ENCODE measurements around the gene TENM3.

- TF ChIP-seq ZNF792 (tag by site-specific recombination; IDR thresholded peaks at IDR 0.05) (no peak), SALL2 (tag by site-specific recombination; IDR thresholded peaks at IDR 0.05; ENCODE audit: borderline replicate concordance) (no peak), ZNF530 (tag by site-specific recombination; IDR thresholded peaks at IDR 0.05; ENCODE audit: low read depth) (no peak), ZNF239 (tag by site-specific recombination; IDR thresholded peaks at IDR 0.05) (no peak), ZNF174 (tag by site-specific recombination; IDR thresholded peaks at IDR 0.05) (no peak), CTCF (tag by site-specific recombination; IDR thresholded peaks at IDR 0.05) (no peak), ZNF629 (tag by site-specific recombination; IDR thresholded peaks at IDR 0.05) (no peak), ZNF785 (tag by site-specific recombination; IDR thresholded peaks at IDR 0.05) (no peak), ZNF670 (tag by site-specific recombination; IDR thresholded peaks at IDR 0.05; ENCODE audit: low read depth) (no peak), ZNF202 (tag by site-specific recombination; IDR thresholded peaks at IDR 0.05; ENCODE audit: borderline replicate concordance) (no peak), ZNF404 (tag by site-specific recombination; IDR thresholded peaks at IDR 0.05) (no peak)
- TF ChIP-seq, protein P1, sequence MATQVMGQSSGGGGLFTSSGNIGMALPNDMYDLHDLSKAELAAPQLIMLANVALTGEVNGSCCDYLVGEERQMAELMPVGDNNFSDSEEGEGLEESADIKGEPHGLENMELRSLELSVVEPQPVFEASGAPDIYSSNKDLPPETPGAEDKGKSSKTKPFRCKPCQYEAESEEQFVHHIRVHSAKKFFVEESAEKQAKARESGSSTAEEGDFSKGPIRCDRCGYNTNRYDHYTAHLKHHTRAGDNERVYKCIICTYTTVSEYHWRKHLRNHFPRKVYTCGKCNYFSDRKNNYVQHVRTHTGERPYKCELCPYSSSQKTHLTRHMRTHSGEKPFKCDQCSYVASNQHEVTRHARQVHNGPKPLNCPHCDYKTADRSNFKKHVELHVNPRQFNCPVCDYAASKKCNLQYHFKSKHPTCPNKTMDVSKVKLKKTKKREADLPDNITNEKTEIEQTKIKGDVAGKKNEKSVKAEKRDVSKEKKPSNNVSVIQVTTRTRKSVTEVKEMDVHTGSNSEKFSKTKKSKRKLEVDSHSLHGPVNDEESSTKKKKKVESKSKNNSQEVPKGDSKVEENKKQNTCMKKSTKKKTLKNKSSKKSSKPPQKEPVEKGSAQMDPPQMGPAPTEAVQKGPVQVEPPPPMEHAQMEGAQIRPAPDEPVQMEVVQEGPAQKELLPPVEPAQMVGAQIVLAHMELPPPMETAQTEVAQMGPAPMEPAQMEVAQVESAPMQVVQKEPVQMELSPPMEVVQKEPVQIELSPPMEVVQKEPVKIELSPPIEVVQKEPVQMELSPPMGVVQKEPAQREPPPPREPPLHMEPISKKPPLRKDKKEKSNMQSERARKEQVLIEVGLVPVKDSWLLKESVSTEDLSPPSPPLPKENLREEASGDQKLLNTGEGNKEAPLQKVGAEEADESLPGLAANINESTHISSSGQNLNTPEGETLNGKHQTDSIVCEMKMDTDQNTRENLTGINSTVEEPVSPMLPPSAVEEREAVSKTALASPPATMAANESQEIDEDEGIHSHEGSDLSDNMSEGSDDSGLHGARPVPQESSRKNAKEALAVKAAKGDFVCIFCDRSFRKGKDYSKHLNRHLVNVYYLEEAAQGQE (tag by site-specific recombination; IDR thresholded peaks at IDR 0.05), result no peak
These were observed 342.1 kb downstream of the TENM3 start for GRCh38 chr4:182585321-182585720.
